ENCODE measurements around the gene ALLC. TPM values are rescaled to one million over a fixed set of nuclear protein-coding genes. Genes with fewer than 3 reads are reported as not detected.
"Not testable (repeated sequence)": the region's sequence is repeated elsewhere in the genome, so short reads cannot be mapped to it uniquely, and the experiment has no call there.

The ALLC gene
- total RNA-seq, 2 experiments from 2014 or later, result not detected

- Mint-ChIP-seq H3K36me3 (ENCODE audit: low read depth) (no peaks in the 10 kb centered on the region), H3K27ac (no peak overlapping the region), H3K27me3 (no peaks in the 10 kb centered on the region), H3K9me3 (no peaks in the 10 kb centered on the region), H3K4me1 (no peaks in the 10 kb centered on the region), H3K4me3 (no peak overlapping the region)
- POLR2A ChIA-PET, result no interaction called here
- CTCF ChIA-PET, result no interaction called here
- no peak for DNase-seq
These were observed 27.4 kb upstream of the ALLC start for GRCh38 chr2:3630631-3631030.

- no peak overlapping the region for H3K4me3 Mint-ChIP-seq
- no peaks in the 10 kb centered on the region for H3K36me3 Mint-ChIP-seq (ENCODE audit: low read depth)
- ChIA-PET CTCF (no interaction called here), POLR2A (no interaction called here)
- no peak overlapping the region for H3K27ac Mint-ChIP-seq
- no peak for DNase-seq
- no peaks in the 10 kb centered on the region for H3K27me3 Mint-ChIP-seq
- H3K4me1 Mint-ChIP-seq, result no peaks in the 10 kb centered on the region
- H3K9me3 Mint-ChIP-seq, result no peaks in the 10 kb centered on the region
These were observed 26.7 kb upstream of the ALLC start for GRCh38 chr2:3631161-3631850.

GRCh38 chr2:3631851-3632659, 25.9 kb upstream of the ALLC start:
- CTCF ChIA-PET, result no interaction called here
- POLR2A ChIA-PET, result no interaction called here
- no peaks in the 10 kb centered on the region for H3K27me3 Mint-ChIP-seq
- H3K27ac Mint-ChIP-seq, result no peak overlapping the region
- no peak overlapping the region for H3K4me3 Mint-ChIP-seq
- H3K9me3 Mint-ChIP-seq, result no peaks in the 10 kb centered on the region
- H3K4me1 Mint-ChIP-seq, result no peaks in the 10 kb centered on the region
- DNase-seq, result no peak
- no peaks in the 10 kb centered on the region for H3K36me3 Mint-ChIP-seq (ENCODE audit: low read depth)

GRCh38 chr2:3633089-3633981, 24.7 kb upstream of the ALLC start:
- H3K36me3 Mint-ChIP-seq (ENCODE audit: low read depth), result no peaks in the 10 kb centered on the region
- ChIA-PET POLR2A (no interaction called here), CTCF (interaction anchor here (0.7 kb wide), 1 partner anchor 14 kb away, joined by 3 read pairs; no protein-coding TSS in a partner anchor)
- H3K27ac Mint-ChIP-seq, result no peak overlapping the region
- H3K4me3 Mint-ChIP-seq, result no peak overlapping the region
- H3K27me3 Mint-ChIP-seq, result no peaks in the 10 kb centered on the region
- H3K9me3 Mint-ChIP-seq, result no peaks in the 10 kb centered on the region
- no peaks in the 10 kb centered on the region for H3K4me1 Mint-ChIP-seq
- no peak for DNase-seq

- no peaks in the 10 kb centered on the region for H3K4me1 Mint-ChIP-seq
- no peak overlapping the region for H3K27ac Mint-ChIP-seq
- no peaks in the 10 kb centered on the region for H3K27me3 Mint-ChIP-seq
- ChIA-PET POLR2A (no interaction called here), CTCF (interaction anchor here (0.7 kb wide), 1 partner anchor 14 kb away, joined by 3 read pairs; no protein-coding TSS in a partner anchor)
- H3K36me3 Mint-ChIP-seq (ENCODE audit: low read depth), result no peaks in the 10 kb centered on the region
- DNase-seq, result no peak
- H3K9me3 Mint-ChIP-seq, result no peaks in the 10 kb centered on the region
- H3K4me3 Mint-ChIP-seq, result no peak overlapping the region
These were observed 23.9 kb upstream of the ALLC start for GRCh38 chr2:3633982-3634595.

GRCh38 chr2:3634596-3635121, 23.3 kb upstream of the ALLC start:
- no peak overlapping the region for H3K4me3 Mint-ChIP-seq
- H3K36me3 Mint-ChIP-seq (ENCODE audit: low read depth), result no peaks in the 10 kb centered on the region
- H3K27me3 Mint-ChIP-seq, result no peaks in the 10 kb centered on the region
- CTCF ChIA-PET, result interaction anchor here (0.7 kb wide), 1 partner anchor 15 kb away, joined by 3 read pairs; no protein-coding TSS in a partner anchor
- H3K9me3 Mint-ChIP-seq, result no peaks in the 10 kb centered on the region
- POLR2A ChIA-PET, result no interaction called here
- no peak overlapping the region for H3K27ac Mint-ChIP-seq
- H3K4me1 Mint-ChIP-seq, result no peaks in the 10 kb centered on the region
- DNase-seq, result no peak

GRCh38 chr2:3635171-3635974, 22.6 kb upstream of the ALLC start:
- DNase-seq, result no peak
- Mint-ChIP-seq H3K4me1 (no peaks in the 10 kb centered on the region), H3K9me3 (no peaks in the 10 kb centered on the region), H3K27ac (no peak overlapping the region), H3K36me3 (ENCODE audit: low read depth) (no peaks in the 10 kb centered on the region), H3K27me3 (no peaks in the 10 kb centered on the region), H3K4me3 (no peak overlapping the region)
- CTCF ChIA-PET, result no interaction called here
- POLR2A ChIA-PET, result no interaction called here

- POLR2A ChIA-PET; CTCF ChIA-PET; H3K9me3 Mint-ChIP-seq; H3K4me1 Mint-ChIP-seq; H3K36me3 Mint-ChIP-seq (ENCODE audit: low read depth); H3K27ac Mint-ChIP-seq; DNase-seq; H3K4me3 Mint-ChIP-seq; H3K27me3 Mint-ChIP-seq: not testable (repeated sequence)
These were observed 22.0 kb upstream of the ALLC start for GRCh38 chr2:3635975-3636327.

GRCh38 chr2:3636586-3637310, 21.3 kb upstream of the ALLC start:
- no peaks in the 10 kb centered on the region for H3K9me3 Mint-ChIP-seq
- CTCF ChIA-PET, result interaction anchor here (1.3 to 1.4 kb wide), 2 partner anchors 14 to 15 kb away, joined by 3 to 4 read pairs; no protein-coding TSS in a partner anchor
- POLR2A ChIA-PET, result no interaction called here
- no peaks in the 10 kb centered on the region for H3K36me3 Mint-ChIP-seq (ENCODE audit: low read depth)
- no peak for DNase-seq
- H3K27me3 Mint-ChIP-seq, result no peaks in the 10 kb centered on the region
- H3K27ac Mint-ChIP-seq, result no peak overlapping the region
- no peaks in the 10 kb centered on the region for H3K4me1 Mint-ChIP-seq
- no peak overlapping the region for H3K4me3 Mint-ChIP-seq

- CTCF ChIA-PET, result interaction anchor here (1.3 to 1.4 kb wide), 2 partner anchors 13 to 14 kb away, joined by 3 to 4 read pairs; no protein-coding TSS in a partner anchor
- no peak overlapping the region for H3K4me3 Mint-ChIP-seq
These were observed 20.7 kb upstream of the ALLC start for GRCh38 chr2:3637311-3637675.

GRCh38 chr2:3637692-3638455, 20.1 kb upstream of the ALLC start:
- Mint-ChIP-seq H3K4me3 (no peak overlapping the region), H3K27ac (no peak overlapping the region), H3K27me3 (no peaks in the 10 kb centered on the region), H3K9me3 (no peaks in the 10 kb centered on the region), H3K36me3 (ENCODE audit: low read depth) (no peaks in the 10 kb centered on the region), H3K4me1 (no peaks in the 10 kb centered on the region)
- no peak for DNase-seq
- ChIA-PET CTCF (interaction anchor here (1.3 to 1.4 kb wide), 2 partner anchors 12 to 14 kb away, joined by 3 to 4 read pairs; no protein-coding TSS in a partner anchor), POLR2A (interaction anchor here (0.6 kb wide), 1 partner anchor 55 kb away, joined by 4 read pairs; no protein-coding TSS in a partner anchor)

More at GRCh38 chr2:3637311-3637675, 20.7 kb upstream of the ALLC start:
- Mint-ChIP-seq H3K36me3 (ENCODE audit: low read depth) (no peaks in the 10 kb centered on the region), H3K9me3 (no peaks in the 10 kb centered on the region), H3K27ac (no peak overlapping the region), H3K4me1 (no peaks in the 10 kb centered on the region), H3K27me3 (no peaks in the 10 kb centered on the region)
- POLR2A ChIA-PET, result interaction anchor here (0.6 kb wide), 1 partner anchor 55 kb away, joined by 4 read pairs; no protein-coding TSS in a partner anchor
- DNase-seq, result no peak
